ENCODE results near the gene SEMA4A. TPM values are rescaled to one million over a fixed set of nuclear protein-coding genes. Genes with fewer than 3 reads are reported as not detected.

Gene SEMA4A
- total RNA-seq = 0.19 and 1.7 TPM in 2 replicates

GRCh38 chr1:156153362-156153761 is at the start of gene SEMA4A:
Gene SEMA4A (plus strand): TSS chr1:156153585. CDS start chr1:156154579, 994 bp downstream.

GRCh38 chr1:156114101-156114918 is 39.1 kb upstream of the SEMA4A start, which contains the start of gene LMNA:
Gene LMNA (plus strand): TSS chr1:156114711. CDS start chr1:156114919, 208 bp downstream.

GRCh38 chr1:156193488-156194299 is 40.3 kb downstream of the SEMA4A start, which contains the start of gene SLC25A44:
Gene SLC25A44 (plus strand): TSS chr1:156194104. CDS start chr1:156199848, 5,744 bp downstream.

GRCh38 chr1:156212833-156213643 is 59.7 kb downstream of the SEMA4A start, which contains the start of gene PMF1:
Gene PMF1 (plus strand): TSS chr1:156213007. CDS start chr1:156213016, 9 bp downstream.

Other genes starting within 250 kb of the SEMA4A start
- 39.5 and 55.5 TPM in 2 replicates for gene RIT1, start 242.2 kb upstream of the SEMA4A start, total RNA-seq
- 24.3 and 26.5 TPM in 2 replicates for gene KHDC4, start 219.2 kb upstream of the SEMA4A start, total RNA-seq
- under 0.01 TPM in 1 of 2 replicates, not detected in the other for gene RXFP4, start 211.9 kb upstream of the SEMA4A start, total RNA-seq
- gene ARHGEF2, start 175.0 kb upstream of the SEMA4A start, total RNA-seq = 111 and 135 TPM in 2 replicates
- 775 and 892 TPM in 2 replicates for gene SSR2, start 132.6 kb upstream of the SEMA4A start, total RNA-seq
- 11.0 and 13.0 TPM in 2 replicates for gene UBQLN4, start 99.8 kb upstream of the SEMA4A start, total RNA-seq
- gene LAMTOR2, start 98.8 kb upstream of the SEMA4A start, total RNA-seq = 55.5 and 78.2 TPM in 2 replicates
- gene RAB25, start 92.4 kb upstream of the SEMA4A start, total RNA-seq = not detected in 2 replicates
- 1.1 and 1.2 TPM in 2 replicates for gene MEX3A, start 71.1 kb upstream of the SEMA4A start, total RNA-seq
- 515 and 1,414 TPM in 2 replicates for gene LMNA, start 38.9 kb upstream of the SEMA4A start, total RNA-seq
- gene SLC25A44, start 40.5 kb downstream of the SEMA4A start, total RNA-seq = 4.8 and 10.5 TPM in 2 replicates
- gene PMF1, start 59.4 kb downstream of the SEMA4A start, total RNA-seq = 17.8 and 35.7 TPM in 2 replicates
- under 0.01 and 0.85 TPM in 2 replicates for gene BGLAP, start 88.6 kb downstream of the SEMA4A start, total RNA-seq
- 0.19 and 0.28 TPM in 2 replicates for gene PAQR6, start 94.5 kb downstream of the SEMA4A start, total RNA-seq
- gene SMG5, start 129.2 kb downstream of the SEMA4A start, total RNA-seq = 47.6 and 48.1 TPM in 2 replicates
- 1.3 and 1.4 TPM in 2 replicates for gene TMEM79, start 130.7 kb downstream of the SEMA4A start, total RNA-seq
- 30.3 and 79.2 TPM in 2 replicates for gene GLMP, start 142.1 kb downstream of the SEMA4A start, total RNA-seq
- 0.96 TPM in 1 of 2 replicates, not detected in the other for gene VHLL, start 145.7 kb downstream of the SEMA4A start, total RNA-seq
- gene CCT3, start 184.7 kb downstream of the SEMA4A start, total RNA-seq = 510 and 886 TPM in 2 replicates
- gene TSACC, start 184.9 kb downstream of the SEMA4A start, total RNA-seq = 0.28 TPM in 1 of 2 replicates, not detected in the other
- not detected in 2 replicates for gene RHBG, start 215.6 kb downstream of the SEMA4A start, total RNA-seq